HL-60 (cell line): ENCODE results near the gene DNASE1L3.

ENCODE experiments used
- POLR2AphosphoS5 ChIP-seq: IDR thresholded peaks from 2 replicates; pipeline ENCODE4 v1.6.1; 2012; ENCODE audit warnings: low read depth
- TF ChIP-seq, protein P1 (sequence below): IDR thresholded peaks from one replicate; pipeline ENCODE4 v1.5.1; 2011; ENCODE audit warnings: low read length, control low read depth, inconsistent platforms; ENCODE audit not compliant: insufficient read depth

GRCh38 chr3:58250093-58250707 lies 39.4 kb upstream of the DNASE1L3 start:
- TF ChIP-seq, protein P1, sequence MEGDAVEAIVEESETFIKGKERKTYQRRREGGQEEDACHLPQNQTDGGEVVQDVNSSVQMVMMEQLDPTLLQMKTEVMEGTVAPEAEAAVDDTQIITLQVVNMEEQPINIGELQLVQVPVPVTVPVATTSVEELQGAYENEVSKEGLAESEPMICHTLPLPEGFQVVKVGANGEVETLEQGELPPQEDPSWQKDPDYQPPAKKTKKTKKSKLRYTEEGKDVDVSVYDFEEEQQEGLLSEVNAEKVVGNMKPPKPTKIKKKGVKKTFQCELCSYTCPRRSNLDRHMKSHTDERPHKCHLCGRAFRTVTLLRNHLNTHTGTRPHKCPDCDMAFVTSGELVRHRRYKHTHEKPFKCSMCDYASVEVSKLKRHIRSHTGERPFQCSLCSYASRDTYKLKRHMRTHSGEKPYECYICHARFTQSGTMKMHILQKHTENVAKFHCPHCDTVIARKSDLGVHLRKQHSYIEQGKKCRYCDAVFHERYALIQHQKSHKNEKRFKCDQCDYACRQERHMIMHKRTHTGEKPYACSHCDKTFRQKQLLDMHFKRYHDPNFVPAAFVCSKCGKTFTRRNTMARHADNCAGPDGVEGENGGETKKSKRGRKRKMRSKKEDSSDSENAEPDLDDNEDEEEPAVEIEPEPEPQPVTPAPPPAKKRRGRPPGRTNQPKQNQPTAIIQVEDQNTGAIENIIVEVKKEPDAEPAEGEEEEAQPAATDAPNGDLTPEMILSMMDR = no peak
- TF ChIP-seq POLR2AphosphoS5 = no peak
